ENCODE measurements around the gene NDUFS7. TPM values are rescaled to one million over a fixed set of nuclear protein-coding genes. Genes with fewer than 3 reads are reported as not detected.

NDUFS7 gene
- total and polyA plus RNA-seq, 10 of the 15 experiments (the other 5 are each of a cell fraction or from before 2014, with no cell fraction given): 5.1 to 282 (median 92.9) TPM

- TF ChIP-seq EED (IDR thresholded peaks at IDR 0.05; ENCODE audit: low read depth) (no peak), NFYB (IDR thresholded peaks at IDR 0.05; ENCODE audit: insufficient read depth, low read depth, low read length) (no peak), FOS (IDR thresholded peaks at IDR 0.05; ENCODE audit: borderline replicate concordance, extremely low read depth, insufficient read length) (no peak), ZBED1 (IDR thresholded peaks at IDR 0.05; ENCODE audit: borderline replicate concordance) (peak; percentile 88), IRF3 (IDR thresholded peaks at IDR 0.05) (peak; percentile 12; the same call in 1 of the 2 replicates), ZBTB40 (IDR thresholded peaks at IDR 0.05; ENCODE audit: borderline replicate concordance) (peak; percentile 83), SRF (IDR thresholded peaks at IDR 0.05; ENCODE audit: low read depth in 2 of 2, low read length in 2 of 2) (peak in 1 of 2 experiments; percentile 52; a peak in 1 of 4 replicates), STAT1 (conservative IDR thresholded peaks at IDR 0.05) (0 out of 2 replicates have a peak, but pooled peaks have one; percentile 62), ATF7 (IDR thresholded peaks at IDR 0.05; ENCODE audit: low read depth) (no peak), POU2F2 (IDR thresholded peaks at IDR 0.05; ENCODE audit: borderline replicate concordance, low read depth, low read length) (peak; percentile 93), MTA2 (IDR thresholded peaks at IDR 0.05; ENCODE audit: low read depth) (no peak), MXI1 (IDR thresholded peaks at IDR 0.05; ENCODE audit: low read depth, low read length) (peak; percentile 96), IKZF2 (IDR thresholded peaks at IDR 0.05) (no peak), MLLT1 (IDR thresholded peaks at IDR 0.05) (peak; percentile 84), NFXL1 (IDR thresholded peaks at IDR 0.05; ENCODE audit: borderline replicate concordance) (no peak), YY1 (IDR thresholded peaks at IDR 0.05; ENCODE audit: low read depth, low read length) (peak; percentile 95), WRNIP1 (IDR thresholded peaks at IDR 0.05; ENCODE audit: borderline replicate concordance, low read depth, low read length) (no peak), POLR2A (IDR thresholded peaks at IDR 0.05; ENCODE audit: low read depth, low read length) (peak; percentile 100), POLR2AphosphoS2 (IDR thresholded peaks at IDR 0.05; ENCODE audit: low read depth, low read length) (peak; percentile 98), ATF2 (IDR thresholded peaks at IDR 0.05; ENCODE audit: low read length) (no peak), TBL1XR1 (IDR thresholded peaks at IDR 0.05; ENCODE audit: low read depth, low read length) (no peak), SMAD5 (IDR thresholded peaks at IDR 0.05; ENCODE audit: low read depth) (peak; percentile 96), HCFC1 (IDR thresholded peaks at IDR 0.05; ENCODE audit: low read length) (peak; percentile 71), HDGF (IDR thresholded peaks at IDR 0.05) (no peak; the same call in 1 of the 2 replicates)
Measured at GRCh38 chr19:1438035-1438932, 54.6 kb downstream of the NDUFS7 start, which contains the start of gene RPS15 (continued).

Measured in GM12878 (cell line).